Glomerular visceral epithelial cell (primary cell): ENCODE measurements around the gene B3GNT7.
A peak's percentile ranks its signal among the peaks of the same experiment; 100 is the strongest.
"Not testable (repeated sequence)": the region's sequence is repeated elsewhere in the genome, so short reads cannot be mapped to it uniquely, and the experiment has no call there.

Experiments used
- DNase-seq: peaks from one replicate; pipeline ENCODE4 v3.0.0-alpha.2; 2016; ENCODE audit errors: extremely low spot score

B3GNT7 gene

GRCh38 chr2:231395188-231396057 is at the start of gene B3GNT7:
Gene B3GNT7 (plus strand): TSS chr2:231395710. CDS start chr2:231395804, 94 bp downstream.
- DNase-seq, result no peak

GRCh38 chr2:231347081-231347480 is 48.4 kb upstream of the B3GNT7 start:
- DNase-seq, result no peak

- DNase-seq, result no peak
These were observed 47.9 kb upstream of the B3GNT7 start for GRCh38 chr2:231347638-231348037.

DNA sequence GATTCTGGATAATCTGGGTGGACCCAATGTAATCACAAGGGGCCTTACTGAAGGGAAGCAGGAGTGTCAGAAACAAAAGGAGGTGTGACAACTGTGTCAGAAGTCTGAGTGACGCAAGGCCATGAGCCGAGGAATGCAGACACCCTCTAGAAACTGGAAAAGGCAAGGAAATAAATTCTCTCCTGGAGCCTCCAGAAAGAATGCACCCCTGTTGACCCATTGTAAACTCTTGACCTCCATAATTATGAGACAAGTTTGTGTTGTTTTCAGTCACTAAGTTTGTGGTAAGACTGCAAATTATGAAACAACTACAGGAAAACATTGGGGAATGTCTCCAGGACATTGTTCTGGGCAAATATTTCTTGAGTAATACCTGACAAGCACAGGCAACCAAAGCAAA is 47.3 kb upstream of the B3GNT7 start:
- no peak for DNase-seq

- DNase-seq, result no peak
These were observed 46.7 kb upstream of the B3GNT7 start for GRCh38 chr2:231348704-231349373.

GRCh38 chr2:231349374-231349735 is 46.2 kb upstream of the B3GNT7 start:
- not testable (repeated sequence) for DNase-seq

- DNase-seq, result no peak
These were observed 43.9 kb upstream of the B3GNT7 start for GRCh38 chr2:231351648-231352047.

GRCh38 chr2:231353469-231353868 is 42.0 kb upstream of the B3GNT7 start:
- no peak for DNase-seq

DNA sequence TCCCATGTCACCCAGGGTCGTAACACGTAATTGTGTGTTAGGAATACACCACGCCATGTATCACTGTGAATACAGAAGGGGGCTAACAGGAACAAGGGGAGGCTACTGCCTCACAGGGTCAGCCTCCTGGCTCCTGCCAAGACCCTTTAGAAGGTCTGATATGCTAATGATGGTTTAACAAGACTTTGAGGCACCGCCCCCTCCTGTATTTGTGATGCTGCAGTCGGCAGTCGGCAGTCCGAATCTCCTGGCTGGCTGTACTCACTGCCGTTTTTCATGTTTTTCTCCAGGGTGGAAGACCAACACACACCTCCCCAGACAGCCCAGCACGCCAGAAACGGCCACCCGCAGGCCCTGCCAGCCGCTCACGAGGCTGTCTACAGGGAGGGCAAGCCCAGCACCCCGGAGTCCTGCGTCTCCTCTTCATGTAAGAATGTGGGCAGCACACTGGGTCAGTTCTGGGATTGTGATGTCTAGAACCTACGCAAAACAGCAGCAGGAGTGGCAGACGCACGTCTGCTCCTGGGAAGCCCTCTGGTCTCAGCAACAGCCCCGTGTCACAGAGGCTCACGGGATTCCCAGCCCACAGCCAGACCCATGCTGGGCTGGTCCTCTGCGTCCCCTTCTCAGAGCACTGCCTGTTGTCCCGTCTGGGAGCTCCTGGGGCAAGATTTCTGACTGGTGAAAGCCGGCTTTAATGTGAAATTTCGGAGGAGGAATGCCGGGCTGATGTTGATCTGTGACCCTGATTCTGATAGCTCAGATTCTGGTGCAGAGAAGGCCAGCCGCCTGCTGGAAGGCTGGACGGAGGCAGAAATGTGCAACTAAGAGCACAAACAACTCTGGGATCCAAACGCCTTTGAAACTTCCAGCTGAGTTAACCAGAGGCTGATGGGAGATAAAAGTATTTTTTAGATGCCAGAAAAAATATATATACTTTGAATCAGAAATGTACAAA is 39.7 kb upstream of the B3GNT7 start:
- DNase-seq, result no peak

DNA sequence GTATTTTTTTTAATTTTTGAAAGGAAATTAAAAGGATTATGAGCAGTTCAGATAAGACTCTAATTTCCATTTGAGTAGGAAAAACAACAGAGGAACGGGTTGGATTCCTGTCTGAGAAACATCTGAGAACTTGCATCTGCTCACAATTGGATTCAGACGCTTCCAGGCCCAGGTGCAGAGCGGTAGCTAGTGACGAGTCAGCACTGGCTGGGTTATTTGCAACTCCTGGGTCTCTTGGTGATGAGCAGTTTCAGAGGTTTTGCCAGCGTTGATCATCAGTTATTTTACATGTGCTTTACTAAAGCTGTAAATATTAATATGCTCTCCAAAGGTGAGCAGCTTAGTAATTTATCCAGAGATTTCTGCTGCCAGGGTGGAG is 39.1 kb upstream of the B3GNT7 start:
- no peak for DNase-seq

- no peak for DNase-seq
These were observed 38.5 kb upstream of the B3GNT7 start for GRCh38 chr2:231357048-231357447.

GRCh38 chr2:231357931-231358330 is 37.6 kb upstream of the B3GNT7 start:
- DNase-seq, result peak; percentile 9

GRCh38 chr2:231359441-231359840 is 36.1 kb upstream of the B3GNT7 start:
- DNase-seq, result no peak

DNA sequence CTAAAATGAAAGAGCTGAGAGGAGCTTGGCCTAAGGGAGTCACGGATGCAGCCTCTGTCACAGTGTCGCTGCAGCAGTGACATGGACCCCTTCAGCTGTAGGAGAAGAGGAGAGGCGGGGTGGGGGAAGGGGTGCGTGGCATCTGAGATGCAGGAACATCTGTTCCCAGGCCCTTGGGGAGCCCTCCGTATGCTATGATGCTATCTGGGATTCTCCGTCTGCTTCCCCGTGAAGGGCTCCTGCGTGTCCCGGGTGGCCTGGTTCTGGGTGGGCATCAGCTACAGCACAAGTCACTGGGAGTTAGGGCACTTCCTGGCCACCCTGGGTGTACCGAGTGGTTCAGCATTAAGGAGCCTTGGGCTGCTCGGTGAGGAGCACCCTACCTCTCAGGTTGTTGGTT is 35.6 kb upstream of the B3GNT7 start:
- DNase-seq, result no peak

DNA sequence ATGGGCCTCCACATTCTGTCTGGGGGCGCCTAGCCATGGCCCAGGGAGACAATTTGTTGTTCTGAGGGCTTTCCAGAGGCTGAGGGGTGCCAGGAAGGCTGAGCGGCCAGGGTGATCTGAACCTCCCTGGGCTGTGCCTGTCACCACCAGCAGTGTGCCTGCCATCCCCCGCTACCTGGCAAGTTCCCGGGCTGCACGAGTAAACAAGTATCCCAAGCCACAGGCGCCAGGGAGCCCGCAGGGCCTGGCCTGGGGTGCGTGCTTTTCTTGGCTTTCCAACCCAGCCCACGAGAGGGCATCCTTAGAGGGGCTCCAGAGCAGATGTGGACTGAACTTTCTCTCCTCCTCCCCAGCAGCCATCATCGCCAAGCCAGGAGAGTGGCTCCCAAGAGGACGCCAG is 35.1 kb upstream of the B3GNT7 start:
- DNase-seq, result no peak

- no peak for DNase-seq
These were observed 34.6 kb upstream of the B3GNT7 start for GRCh38 chr2:231360881-231361371.

- DNase-seq, result no peak
These were observed 33.6 kb upstream of the B3GNT7 start for GRCh38 chr2:231361701-231362554.

GRCh38 chr2:231362555-231363184 is 32.8 kb upstream of the B3GNT7 start:
- DNase-seq, result no peak

DNA sequence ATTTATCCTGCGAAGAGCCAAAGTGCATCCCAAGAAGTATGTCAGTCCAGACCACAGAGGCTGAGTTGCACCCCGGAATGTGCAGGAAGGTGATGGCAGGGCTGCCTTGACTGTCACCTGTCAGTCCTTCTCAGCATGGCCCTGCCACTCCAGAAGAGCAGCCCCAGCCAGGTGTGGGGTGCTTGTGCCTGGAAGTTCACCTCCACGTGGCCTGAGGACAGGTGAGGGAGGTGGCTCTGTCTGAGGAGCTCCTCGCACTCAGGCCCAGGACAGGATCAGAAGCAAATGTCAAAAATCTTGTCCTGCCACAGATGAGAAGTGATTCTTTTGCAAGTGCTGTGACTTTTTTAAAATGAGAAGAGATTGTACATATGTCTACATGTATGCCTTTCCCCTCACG is 31.4 kb upstream of the B3GNT7 start:
- no peak for DNase-seq

- peak; percentile 25 for DNase-seq
These were observed 30.3 kb upstream of the B3GNT7 start for GRCh38 chr2:231364961-231365810.
